Measurements from ENCODE around the gene APCDD1L. TPM values are rescaled to one million over a fixed set of nuclear protein-coding genes. Genes with fewer than 3 reads are reported as not detected.

APCDD1L gene
- total RNA-seq, 1 donor: 16.3 TPM

- H3K4me3 ChIP-seq (ENCODE audit: insufficient read depth, low read length): no peak overlapping the region
- H3K4me2 ChIP-seq (ENCODE audit: insufficient read depth, low read length): no peak overlapping the region
- H4K20me1 ChIP-seq (ENCODE audit: insufficient read depth, low read length): peaks cover 6% of the 10 kb centered on the region
- no peak for TF ChIP-seq CTCF (IDR thresholded peaks at IDR 0.05; ENCODE audit: extremely low read depth, low read depth, low read length)
- no peaks in the 10 kb centered on the region for H3K9me3 ChIP-seq (ENCODE audit: low read depth, low read length)
- H3K27ac ChIP-seq (ENCODE audit: low read depth, low read length): no peak overlapping the region
- peak; percentile 88 for DNase-seq (ENCODE audit: insufficient read length, low spot score, missing footprints)
- no peaks in the 10 kb centered on the region for H3K4me1 ChIP-seq (ENCODE audit: insufficient read depth, low read length)
- H3K27me3 ChIP-seq (ENCODE audit: insufficient read depth, low read length): no peaks in the 10 kb centered on the region
- H3K36me3 ChIP-seq (ENCODE audit: insufficient read depth, low read length): peaks cover 8% of the 10 kb centered on the region
- peaks cover 14% of the 10 kb centered on the region for H3K79me2 ChIP-seq (ENCODE audit: insufficient read depth, low read length)
- H2AFZ ChIP-seq (ENCODE audit: low read length): no peak overlapping the region
These were observed 42.8 kb downstream of the APCDD1L start for GRCh38 chr20:58472273-58473018.

DNA sequence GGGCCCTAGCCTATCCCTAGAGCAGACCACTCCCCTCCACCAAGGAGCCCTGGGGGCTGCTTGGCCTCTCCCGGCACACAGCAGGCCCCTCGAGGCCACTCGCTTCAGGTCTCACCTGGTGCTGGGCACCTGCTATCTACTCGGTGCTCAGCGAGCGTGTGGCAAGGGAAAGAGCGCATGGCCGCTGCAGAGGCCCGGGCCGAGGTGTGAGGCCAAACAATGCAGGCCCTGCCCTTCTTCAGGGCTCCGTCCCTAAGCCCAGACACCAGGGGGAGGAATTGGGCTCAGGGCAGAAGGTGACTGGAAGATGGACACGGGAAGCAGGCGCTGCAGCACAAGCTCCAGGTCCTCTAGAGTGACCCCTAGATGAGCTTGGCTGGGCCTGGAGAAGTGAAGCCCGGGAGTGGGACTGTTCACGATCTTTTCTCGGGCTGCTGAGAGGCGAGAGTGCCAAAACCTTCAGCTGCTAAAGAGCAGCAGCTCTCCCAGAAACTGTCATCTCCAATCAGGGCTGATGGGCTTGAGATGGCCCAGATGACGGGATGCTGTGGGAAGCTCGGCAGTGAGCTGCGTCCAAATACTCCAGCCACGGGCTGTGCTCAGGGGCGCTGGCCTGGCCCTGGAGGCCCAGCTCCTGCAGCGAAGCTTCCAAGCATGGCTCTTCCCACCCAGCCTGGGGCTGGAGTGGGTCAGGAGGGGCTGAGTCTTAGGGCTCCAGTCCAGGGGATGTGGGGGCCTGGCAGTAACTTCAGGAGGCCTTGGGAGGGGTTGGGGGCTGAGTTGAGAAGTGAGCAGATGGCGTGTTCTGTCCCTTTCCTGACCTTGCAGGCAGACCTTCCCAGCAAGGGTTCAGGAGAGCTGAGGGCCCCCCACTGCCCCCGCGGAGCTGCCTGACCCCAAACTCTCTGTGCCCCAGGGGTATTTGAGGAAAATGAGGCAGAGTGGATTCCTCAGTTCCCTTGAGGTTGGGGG, 43.7 kb downstream of the APCDD1L start:
- H3K79me2 ChIP-seq (ENCODE audit: insufficient read depth, low read length): peaks cover 9% of the 10 kb centered on the region
- TF ChIP-seq CTCF (IDR thresholded peaks at IDR 0.05; ENCODE audit: extremely low read depth, low read depth, low read length): no peak
- H3K27me3 ChIP-seq (ENCODE audit: insufficient read depth, low read length): no peaks in the 10 kb centered on the region
- DNase-seq (ENCODE audit: insufficient read length, low spot score, missing footprints): no peak
- H4K20me1 ChIP-seq (ENCODE audit: insufficient read depth, low read length): peaks cover 6% of the 10 kb centered on the region
- no peaks in the 10 kb centered on the region for H3K4me1 ChIP-seq (ENCODE audit: insufficient read depth, low read length)
- H2AFZ ChIP-seq (ENCODE audit: low read length): no peak overlapping the region
- no peak overlapping the region for H3K27ac ChIP-seq (ENCODE audit: low read depth, low read length)
- H3K4me3 ChIP-seq (ENCODE audit: insufficient read depth, low read length): no peak overlapping the region
- no peak overlapping the region for H3K4me2 ChIP-seq (ENCODE audit: insufficient read depth, low read length)
- H3K36me3 ChIP-seq (ENCODE audit: insufficient read depth, low read length): peaks cover 6% of the 10 kb centered on the region
- no peaks in the 10 kb centered on the region for H3K9me3 ChIP-seq (ENCODE audit: low read depth, low read length)

- Histone ChIP-seq H3K9me3 (ENCODE audit: low read depth, low read length) (no peaks in the 10 kb centered on the region), H2AFZ (ENCODE audit: low read length) (no peak overlapping the region), H3K27me3 (ENCODE audit: insufficient read depth, low read length) (no peaks in the 10 kb centered on the region), H3K4me2 (ENCODE audit: insufficient read depth, low read length) (no peak overlapping the region), H3K36me3 (ENCODE audit: insufficient read depth, low read length) (peaks cover 6% of the 10 kb centered on the region), H3K4me1 (ENCODE audit: insufficient read depth, low read length) (no peaks in the 10 kb centered on the region), H4K20me1 (ENCODE audit: insufficient read depth, low read length) (peaks cover 6% of the 10 kb centered on the region), H3K79me2 (ENCODE audit: insufficient read depth, low read length) (peaks cover 6% of the 10 kb centered on the region), H3K27ac (ENCODE audit: low read depth, low read length) (no peak overlapping the region), H3K4me3 (ENCODE audit: insufficient read depth, low read length) (no peak overlapping the region)
- DNase-seq (ENCODE audit: insufficient read length, low spot score, missing footprints): no peak
- TF ChIP-seq CTCF (IDR thresholded peaks at IDR 0.05; ENCODE audit: extremely low read depth, low read depth, low read length): no peak
These were observed 44.6 kb downstream of the APCDD1L start for GRCh38 chr20:58470336-58471192.

Measured in osteoblast (primary cell).